SU-DHL-6 (cell line): ENCODE measurements around the gene OR10A7.

Source experiments
- H2AFZ ChIP-seq: fragments of 200-600 bp; sonication (generic); 2 replicates; pipeline ENCODE4 v1.6.1; 2014; ENCODE audit warnings: low read depth, mild to moderate bottlenecking, moderate library complexity, mixed read lengths, antibody characterized with exemption, low read length; ENCODE audit not compliant: severe bottlenecking
- H3F3A ChIP-seq: fragments of 200-600 bp; shearing (Covaris generic); 2 replicates; pipeline ENCODE4 v1.6.0; 2016; ENCODE audit warnings: antibody characterized with exemption, mild to moderate bottlenecking; ENCODE audit not compliant: insufficient read depth
- H3K27ac ChIP-seq: fragments of 200-600 bp; sonication (generic); 2 replicates; pipeline ENCODE4 v1.5.1; 2016; ENCODE audit warnings: low read depth, mild to moderate bottlenecking, low read length, moderate library complexity, mixed read lengths
- H3K27me3 ChIP-seq: fragments of 200-600 bp; sonication (generic), shearing (Covaris generic); 2 replicates; pipeline ENCODE4 v1.6.0; 2014; ENCODE audit warnings: mild to moderate bottlenecking, low read length
- H3K36me3 ChIP-seq: fragments of 200-600 bp; sonication (generic); 2 replicates; pipeline ENCODE4 v1.6.1; 2014; ENCODE audit warnings: mild to moderate bottlenecking, low read length, mixed read lengths
- H3K4me2 ChIP-seq: fragments of 300-600, 200-600 bp; shearing (Covaris generic), sonication (generic); 2 replicates; pipeline ENCODE4 v1.6.0; 2014; ENCODE audit warnings: low read length, low read depth, mild to moderate bottlenecking; ENCODE audit not compliant: poor library complexity, severe bottlenecking
- H3K4me3 ChIP-seq: fragments of 200-600 bp; sonication (generic); 2 replicates; pipeline ENCODE4 v1.5.1; 2014; ENCODE audit warnings: antibody characterized with exemption, low read length, mild to moderate bottlenecking, mixed read lengths; ENCODE audit not compliant: insufficient read depth, poor library complexity, severe bottlenecking
- H3K79me2 ChIP-seq: fragments of 200-600 bp; sonication (generic); 2 replicates; pipeline ENCODE4 v1.6.1; 2014; ENCODE audit warnings: mild to moderate bottlenecking, low read length, moderate library complexity; ENCODE audit not compliant: insufficient read depth
- H3K9ac ChIP-seq: fragments of 200-600 bp; sonication (generic); 2 replicates; pipeline ENCODE4 v1.7.0; 2014; ENCODE audit warnings: mild to moderate bottlenecking, low read length
- H3K9me2 ChIP-seq: fragments of 200-600 bp; sonication (generic); replicated peaks from 2 replicates; pipeline ENCODE4 v1.6.1; 2014; ENCODE audit warnings: low read length; ENCODE audit not compliant: insufficient read depth
- H3K9me3 ChIP-seq: fragments of 200-600 bp; sonication (generic); 2 replicates; pipeline ENCODE4 v1.6.1; 2014; ENCODE audit warnings: low read length, mixed read lengths; ENCODE audit not compliant: insufficient read depth
- H4K20me1 ChIP-seq: fragments of 200-600 bp; sonication (generic); 2 replicates; pipeline ENCODE4 v1.6.1; 2014; ENCODE audit warnings: low read depth, mild to moderate bottlenecking, antibody characterized with exemption, low read length, moderate library complexity, mixed read lengths
- CTCF ChIP-seq: fragments of 200-600 bp; sonication (generic); IDR thresholded peaks from one replicate; pipeline ENCODE4 v1.5.1; 2017; ENCODE audit warnings: antibody characterized with exemption, mild to moderate bottlenecking, low read length, moderate library complexity; ENCODE audit not compliant: insufficient read depth, poor library complexity, severe bottlenecking
- EZH2phosphoT487 ChIP-seq: fragments of 200-600 bp; sonication (generic), shearing (Covaris generic); conservative IDR thresholded peaks from 2 replicates; pipeline ENCODE4 v1.6.1; 2018; ENCODE audit warnings: mild to moderate bottlenecking, antibody characterized with exemption, low read length, moderate library complexity, mixed read lengths

The OR10A7 gene

GRCh38 chr12:55246159-55246558, 25.3 kb downstream of the OR10A7 start:
- Histone ChIP-seq H3K27ac (no peak overlapping the region), H2AFZ (no peak overlapping the region), H3K9ac (no peak overlapping the region), H3K4me2 (no peak overlapping the region), H3K36me3 (no peaks in the 10 kb centered on the region), H3F3A (no peaks in the 10 kb centered on the region), H3K9me2 (no peaks in the 10 kb centered on the region), H4K20me1 (no peaks in the 10 kb centered on the region; the same call in 1 of the 2 replicates), H3K27me3 (no peaks in the 10 kb centered on the region), H3K9me3 (no peaks in the 10 kb centered on the region), H3K4me3 (no peak overlapping the region), H3K79me2 (no peaks in the 10 kb centered on the region)
- TF ChIP-seq EZH2phosphoT487: no peak
- no peak for TF ChIP-seq CTCF

GRCh38 chr12:55250944-55251343, 30.1 kb downstream of the OR10A7 start:
- TF ChIP-seq CTCF (no peak), EZH2phosphoT487 (no peak)
- H3K9me3 ChIP-seq: no peaks in the 10 kb centered on the region
- H3K27me3 ChIP-seq: no peaks in the 10 kb centered on the region
- H4K20me1 ChIP-seq: no peaks in the 10 kb centered on the region
- H2AFZ ChIP-seq: no peak overlapping the region
- H3F3A ChIP-seq: no peaks in the 10 kb centered on the region
- no peak overlapping the region for H3K4me3 ChIP-seq
- H3K9ac ChIP-seq: no peak overlapping the region
- no peak overlapping the region for H3K4me2 ChIP-seq
- H3K9me2 ChIP-seq: no peaks in the 10 kb centered on the region
- no peaks in the 10 kb centered on the region for H3K36me3 ChIP-seq
- H3K27ac ChIP-seq: no peak overlapping the region
- no peaks in the 10 kb centered on the region for H3K79me2 ChIP-seq

GRCh38 chr12:55253281-55253680, 32.5 kb downstream of the OR10A7 start:
- H3F3A ChIP-seq: no peaks in the 10 kb centered on the region
- H3K79me2 ChIP-seq: no peaks in the 10 kb centered on the region
- H3K36me3 ChIP-seq: no peaks in the 10 kb centered on the region
- no peak overlapping the region for H3K9ac ChIP-seq
- H3K27me3 ChIP-seq: no peaks in the 10 kb centered on the region
- H2AFZ ChIP-seq: no peak overlapping the region
- TF ChIP-seq CTCF: no peak
- TF ChIP-seq EZH2phosphoT487: no peak
- no peaks in the 10 kb centered on the region for H3K9me3 ChIP-seq
- H4K20me1 ChIP-seq: no peaks in the 10 kb centered on the region
- no peaks in the 10 kb centered on the region for H3K9me2 ChIP-seq
- H3K4me3 ChIP-seq: no peak overlapping the region
- no peak overlapping the region for H3K4me2 ChIP-seq
- no peak overlapping the region for H3K27ac ChIP-seq

- Histone ChIP-seq H3K4me2 (no peak overlapping the region), H3K4me3 (no peak overlapping the region), H3K27ac (no peak overlapping the region), H3F3A (no peaks in the 10 kb centered on the region), H3K9me3 (no peaks in the 10 kb centered on the region), H2AFZ (no peak overlapping the region), H3K36me3 (no peaks in the 10 kb centered on the region), H3K79me2 (no peaks in the 10 kb centered on the region), H4K20me1 (no peaks in the 10 kb centered on the region), H3K27me3 (no peaks in the 10 kb centered on the region), H3K9ac (no peak overlapping the region), H3K9me2 (no peaks in the 10 kb centered on the region)
- TF ChIP-seq CTCF (no peak), EZH2phosphoT487 (no peak)
Observed at GRCh38 chr12:55256831-55257230, 36.0 kb downstream of the OR10A7 start.
